ENCODE measurements around the gene CCDC85C. TPM values are rescaled to one million over a fixed set of nuclear protein-coding genes. Genes with fewer than 3 reads are reported as not detected.

The CCDC85C gene
- total RNA-seq, 1 donor from 2014 or later, result 7.3 TPM

GRCh38 chr14:99517643-99518381, 86.2 kb downstream of the CCDC85C start:
- intact Hi-C loops (cut with micrococcal nuclease), result loop anchor here (1.0 kb wide), 1 partner anchor 111 kb away; no protein-coding TSS in a partner anchor
- H3K4me1 Mint-ChIP-seq (ENCODE audit: low read depth), result no peaks in the 10 kb centered on the region
- H3K9me3 Mint-ChIP-seq, result no peaks in the 10 kb centered on the region
- no peak for DNase-seq (ENCODE audit: low spot score)
- H3K36me3 Mint-ChIP-seq (ENCODE audit: low read depth), result no peaks in the 10 kb centered on the region
- no peaks in the 10 kb centered on the region for H3K27me3 Mint-ChIP-seq (ENCODE audit: low read depth)
- no peak overlapping the region for H3K27ac Mint-ChIP-seq
- H3K4me3 Mint-ChIP-seq (ENCODE audit: low read depth), result no peak overlapping the region

- DNase-seq (ENCODE audit: low spot score), result no peak
- intact Hi-C loops (cut with micrococcal nuclease), result no loop called here
- Mint-ChIP-seq H3K4me1 (ENCODE audit: low read depth) (no peaks in the 10 kb centered on the region), H3K27ac (no peak overlapping the region), H3K9me3 (no peaks in the 10 kb centered on the region), H3K36me3 (ENCODE audit: low read depth) (no peaks in the 10 kb centered on the region), H3K27me3 (ENCODE audit: low read depth) (no peaks in the 10 kb centered on the region), H3K4me3 (ENCODE audit: low read depth) (no peak overlapping the region)
These were observed 87.0 kb downstream of the CCDC85C start for GRCh38 chr14:99516871-99517642.

GRCh38 chr14:99516156-99516870, 87.7 kb downstream of the CCDC85C start:
- intact Hi-C loops (cut with micrococcal nuclease), result no loop called here
- H3K4me3 Mint-ChIP-seq (ENCODE audit: low read depth), result no peak overlapping the region
- DNase-seq (ENCODE audit: low spot score), result no peak

GRCh38 chr14:99515301-99516155, 88.5 kb downstream of the CCDC85C start:
- intact Hi-C loops (cut with micrococcal nuclease), result no loop called here
- H3K36me3 Mint-ChIP-seq (ENCODE audit: low read depth), result no peaks in the 10 kb centered on the region
- H3K4me3 Mint-ChIP-seq (ENCODE audit: low read depth), result no peak overlapping the region
- H3K4me1 Mint-ChIP-seq (ENCODE audit: low read depth), result no peaks in the 10 kb centered on the region
- no peaks in the 10 kb centered on the region for H3K9me3 Mint-ChIP-seq
- DNase-seq (ENCODE audit: low spot score), result no peak
- H3K27me3 Mint-ChIP-seq (ENCODE audit: low read depth), result no peaks in the 10 kb centered on the region
- no peak overlapping the region for H3K27ac Mint-ChIP-seq

More at GRCh38 chr14:99516156-99516870, 87.7 kb downstream of the CCDC85C start:
- Mint-ChIP-seq H3K9me3 (no peaks in the 10 kb centered on the region), H3K36me3 (ENCODE audit: low read depth) (no peaks in the 10 kb centered on the region), H3K4me1 (ENCODE audit: low read depth) (no peaks in the 10 kb centered on the region), H3K27me3 (ENCODE audit: low read depth) (no peaks in the 10 kb centered on the region), H3K27ac (no peak overlapping the region)

GRCh38 chr14:99514552-99515300, 89.3 kb downstream of the CCDC85C start:
- no peaks in the 10 kb centered on the region for H3K27me3 Mint-ChIP-seq (ENCODE audit: low read depth)
- DNase-seq (ENCODE audit: low spot score), result no peak
- H3K9me3 Mint-ChIP-seq, result no peaks in the 10 kb centered on the region
- H3K27ac Mint-ChIP-seq, result no peak overlapping the region
- H3K4me1 Mint-ChIP-seq (ENCODE audit: low read depth), result no peaks in the 10 kb centered on the region
- no peak overlapping the region for H3K4me3 Mint-ChIP-seq (ENCODE audit: low read depth)
- intact Hi-C loops (cut with micrococcal nuclease), result no loop called here
- H3K36me3 Mint-ChIP-seq (ENCODE audit: low read depth), result no peaks in the 10 kb centered on the region

GRCh38 chr14:99513946-99514551, 90.0 kb downstream of the CCDC85C start:
- Mint-ChIP-seq H3K9me3 (no peaks in the 10 kb centered on the region), H3K27me3 (ENCODE audit: low read depth) (no peaks in the 10 kb centered on the region), H3K4me3 (ENCODE audit: low read depth) (no peak overlapping the region), H3K4me1 (ENCODE audit: low read depth) (no peaks in the 10 kb centered on the region), H3K27ac (no peak overlapping the region), H3K36me3 (ENCODE audit: low read depth) (peaks cover 6% of the 10 kb centered on the region)
- DNase-seq (ENCODE audit: low spot score), result no peak
- intact Hi-C loops (cut with micrococcal nuclease), result no loop called here

- no peak for DNase-seq (ENCODE audit: low spot score)
- intact Hi-C loops (cut with micrococcal nuclease), result no loop called here
- no peaks in the 10 kb centered on the region for H3K4me1 Mint-ChIP-seq (ENCODE audit: low read depth)
- no peak overlapping the region for H3K4me3 Mint-ChIP-seq (ENCODE audit: low read depth)
- H3K27ac Mint-ChIP-seq, result no peak overlapping the region
- H3K36me3 Mint-ChIP-seq (ENCODE audit: low read depth), result peaks cover 14% of the 10 kb centered on the region
- no peaks in the 10 kb centered on the region for H3K9me3 Mint-ChIP-seq
- no peaks in the 10 kb centered on the region for H3K27me3 Mint-ChIP-seq (ENCODE audit: low read depth)
These were observed 90.8 kb downstream of the CCDC85C start for GRCh38 chr14:99513183-99513694.

GRCh38 chr14:99512571-99513182, 91.3 kb downstream of the CCDC85C start:
- H3K9me3 Mint-ChIP-seq, result no peaks in the 10 kb centered on the region
- peaks cover 18% of the 10 kb centered on the region for H3K36me3 Mint-ChIP-seq (ENCODE audit: low read depth)
- no peak overlapping the region for H3K4me3 Mint-ChIP-seq (ENCODE audit: low read depth)
- H3K27me3 Mint-ChIP-seq (ENCODE audit: low read depth), result no peaks in the 10 kb centered on the region
- intact Hi-C loops (cut with micrococcal nuclease), result no loop called here
- DNase-seq (ENCODE audit: low spot score), result no peak
- H3K4me1 Mint-ChIP-seq (ENCODE audit: low read depth), result no peaks in the 10 kb centered on the region
- no peak overlapping the region for H3K27ac Mint-ChIP-seq

GRCh38 chr14:99512110-99512449, 91.9 kb downstream of the CCDC85C start:
- Mint-ChIP-seq H3K27me3 (ENCODE audit: low read depth) (no peaks in the 10 kb centered on the region), H3K9me3 (no peaks in the 10 kb centered on the region), H3K36me3 (ENCODE audit: low read depth) (peaks cover 24% of the 10 kb centered on the region), H3K4me1 (ENCODE audit: low read depth) (no peaks in the 10 kb centered on the region), H3K4me3 (ENCODE audit: low read depth) (no peak overlapping the region), H3K27ac (no peak overlapping the region)
- DNase-seq (ENCODE audit: low spot score), result no peak
- intact Hi-C loops (cut with micrococcal nuclease), result no loop called here

- no peaks in the 10 kb centered on the region for H3K4me1 Mint-ChIP-seq (ENCODE audit: low read depth)
- H3K9me3 Mint-ChIP-seq, result no peaks in the 10 kb centered on the region
- intact Hi-C loops (cut with micrococcal nuclease), result no loop called here
- no peak overlapping the region for H3K4me3 Mint-ChIP-seq (ENCODE audit: low read depth)
- peaks cover 29% of the 10 kb centered on the region for H3K36me3 Mint-ChIP-seq (ENCODE audit: low read depth)
- H3K27ac Mint-ChIP-seq, result no peak overlapping the region
- DNase-seq (ENCODE audit: low spot score), result no peak
- no peaks in the 10 kb centered on the region for H3K27me3 Mint-ChIP-seq (ENCODE audit: low read depth)
These were observed 92.4 kb downstream of the CCDC85C start for GRCh38 chr14:99511421-99512109.

Measured in activated T-helper 2 cell treated with anti-CD3 and anti-CD28 coated beads, Interferon-gamma antibody, Interleukin-2, Interleukin-4, amounts not matched to agents 10 μg/mL and 5 μg/mL and 100 μg/mL, durations not matched to agents 14 hours and 24 hours and 36 hours (primary cell).